Kidney (tissue), 14 donors: ENCODE results near the gene SLC2A10. TPM values are rescaled to one million over a fixed set of nuclear protein-coding genes. Genes with fewer than 3 reads are reported as not detected.

ENCODE experiments used
- DNase-seq, 5 donors: peaks; one replicate each; pipeline ENCODE4 v3.0.0-alpha.2; 2013 to 2020
- FAIRE-seq: peaks from 2 replicates; lab custom pipeline; 2012; peaks lifted over from hg19 to GRCh38; lab: Jason Lieb, UNC
- H3K27ac ChIP-seq, 2 donors: one replicate each; pipeline ENCODE4 v1.7.0; 2013; ENCODE audit warnings: low read depth in 2 of 2, low read length in 2 of 2, inconsistent platforms in 1 of 2
- H3K27me3 ChIP-seq: one replicate; pipeline ENCODE4 v1.7.1; 2013; ENCODE audit warnings: low read length, inconsistent platforms; ENCODE audit not compliant: control insufficient read depth, insufficient read depth
- H3K36me3 ChIP-seq, 3 donors: one replicate each; pipeline versions ENCODE4 v1.7.0 to v1.7.1; 2013; ENCODE audit warnings: low read length in 3 of 3, control low read depth in 1 of 3, inconsistent platforms in 1 of 3; ENCODE audit not compliant: insufficient read depth in 3 of 3, control insufficient read depth in 2 of 3
- H3K4me1 ChIP-seq, 3 donors: one replicate each; pipeline versions ENCODE4 v1.7.0 to v1.7.1; 2013; ENCODE audit warnings: low read length in 3 of 3, inconsistent platforms in 1 of 3, low read depth in 1 of 3; ENCODE audit not compliant: control insufficient read depth in 2 of 3, insufficient read depth in 2 of 3
- H3K4me3 ChIP-seq, 3 donors: one replicate each; pipeline versions ENCODE4 v1.7.0 to v1.8.1; 2013; ENCODE audit warnings: low read length in 3 of 3, control low read depth in 1 of 3, inconsistent platforms in 1 of 3
- H3K9ac ChIP-seq, 3 donors: one replicate each; pipeline versions ENCODE4 v1.7.0 to v1.7.1; 2013; ENCODE audit warnings: low read length in 3 of 3, control low read depth in 1 of 3, inconsistent platforms in 1 of 3
- H3K9me3 ChIP-seq, 3 donors: one replicate each; pipeline versions ENCODE4 v1.7.0 to v1.7.1; 2013; ENCODE audit warnings: low read length in 3 of 3, control low read depth in 1 of 3, inconsistent platforms in 1 of 3; ENCODE audit not compliant: control insufficient read depth in 2 of 3, insufficient read depth in 1 of 3
- intact Hi-C: fragments of 100-400 bp; cut with DNase I; formaldehyde crosslinking; loops from one replicate; pipeline ENCODE4 v1.11.1; 2022
- polyA plus RNA-seq: library from polyadenylated mRNA; stranded (reverse); fragments of 350-450 nt; fragmentation: Illumina TruSeq; extraction: RNeasy Lipid Tissue Mini Kit (QIAGEN cat#74804); gene quantifications from one replicate; pipeline ENCODE4 v1.2.3, GENCODE V29; 2014; ENCODE audit warnings: low read depth, low replicate concordance; ENCODE audit not compliant: insufficient read depth
- total RNA-seq: library from RNA; stranded (reverse); fragmentation: NEBNext Ultra II Directional; extraction: Animal tissue kit (Norgen Biotek cat#: 25700); gene quantifications from one replicate; pipeline ENCODE4 v1.2.1, GENCODE V29; 2021
- TF ChIP-seq, protein P1 (sequence below): IDR thresholded peaks from 3 replicates; pipeline ENCODE4 v1.5.1; 2012; ENCODE audit warnings: mild to moderate bottlenecking, moderate library complexity, borderline replicate concordance; ENCODE audit not compliant: insufficient read depth; ENCODE audit errors: extremely low read depth
- donor health status: control.
- donor health status: control.
- donor health status: control.
- donor health status: control.
- donor health status: control.
- donor health status: DM: yes; HTN: yes; CAD: no.
- donor health status: Normal renal cell carcinoma (clear cell type).

The SLC2A10 gene
- total and polyA plus RNA-seq, 2 donors from 2014 or later: 3.7 to 7.1 TPM

- Histone ChIP-seq H3K36me3 (peaks cover 0 to 14% (median 0%) of the 10 kb centered on the region in 3 donors), H3K4me3 (peak overlapping the region; percentile 81 to 89 (median 89)), H3K9ac (peak overlapping the region; percentile 66 to 79 (median 78)), H3K9me3 (no peaks in the 10 kb centered on the region), H3K4me1 (peaks cover 0 to 15% (median 9%) of the 10 kb centered on the region in 3 donors), H3K27me3 (no peaks in the 10 kb centered on the region), H3K27ac (peak overlapping the region; percentile 80 to 86)
- FAIRE-seq (no peak), DNase-seq (peak in 1 of 5 donors; percentile 66)
- intact Hi-C loops: no loop called here
- TF ChIP-seq, protein P1, sequence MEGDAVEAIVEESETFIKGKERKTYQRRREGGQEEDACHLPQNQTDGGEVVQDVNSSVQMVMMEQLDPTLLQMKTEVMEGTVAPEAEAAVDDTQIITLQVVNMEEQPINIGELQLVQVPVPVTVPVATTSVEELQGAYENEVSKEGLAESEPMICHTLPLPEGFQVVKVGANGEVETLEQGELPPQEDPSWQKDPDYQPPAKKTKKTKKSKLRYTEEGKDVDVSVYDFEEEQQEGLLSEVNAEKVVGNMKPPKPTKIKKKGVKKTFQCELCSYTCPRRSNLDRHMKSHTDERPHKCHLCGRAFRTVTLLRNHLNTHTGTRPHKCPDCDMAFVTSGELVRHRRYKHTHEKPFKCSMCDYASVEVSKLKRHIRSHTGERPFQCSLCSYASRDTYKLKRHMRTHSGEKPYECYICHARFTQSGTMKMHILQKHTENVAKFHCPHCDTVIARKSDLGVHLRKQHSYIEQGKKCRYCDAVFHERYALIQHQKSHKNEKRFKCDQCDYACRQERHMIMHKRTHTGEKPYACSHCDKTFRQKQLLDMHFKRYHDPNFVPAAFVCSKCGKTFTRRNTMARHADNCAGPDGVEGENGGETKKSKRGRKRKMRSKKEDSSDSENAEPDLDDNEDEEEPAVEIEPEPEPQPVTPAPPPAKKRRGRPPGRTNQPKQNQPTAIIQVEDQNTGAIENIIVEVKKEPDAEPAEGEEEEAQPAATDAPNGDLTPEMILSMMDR: no peak
Measured at GRCh38 chr20:46688151-46689081, 21.0 kb upstream of the SLC2A10 start.

DNA sequence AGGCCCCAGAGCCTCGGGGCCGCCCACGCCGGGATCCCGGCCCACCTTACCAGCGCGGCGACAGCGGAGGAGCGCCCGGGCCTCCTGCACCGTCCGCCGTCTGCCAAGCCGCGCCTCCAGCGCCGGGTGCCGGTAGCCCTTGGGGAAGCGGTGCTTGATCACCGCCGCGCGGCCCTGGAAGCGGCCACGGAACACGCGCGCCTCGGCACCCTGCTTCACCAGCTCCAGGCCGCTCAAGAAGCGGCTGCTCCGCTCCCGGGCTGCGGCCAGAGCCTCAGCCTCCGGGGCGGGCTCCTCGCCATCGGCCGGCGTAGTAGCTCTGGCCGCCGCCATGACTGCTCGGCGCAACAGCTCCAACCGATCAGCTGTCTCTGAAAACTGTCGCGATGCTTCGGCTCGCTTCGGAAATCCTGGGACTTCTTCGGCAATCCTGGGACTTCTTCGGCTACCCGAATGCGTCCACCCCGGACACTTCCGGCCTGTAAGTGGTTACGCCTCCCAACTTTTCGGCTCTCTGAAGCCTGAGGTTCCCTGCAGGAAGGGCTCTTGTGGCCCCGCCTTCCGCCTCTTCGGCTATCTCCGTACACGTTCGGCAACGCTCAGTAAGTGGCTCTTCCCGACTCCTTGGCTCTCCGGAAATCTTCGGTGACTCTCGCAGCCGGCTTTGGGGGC is 20.2 kb upstream of the SLC2A10 start, which contains the start of gene TP53RK:
Gene TP53RK, minus strand, starts transcription at position 363 of the 672 bp plus-strand sequence. Its CDS starts 30 bp downstream, at position 333.
- Histone ChIP-seq H3K36me3 (peaks cover 0 to 14% (median 0%) of the 10 kb centered on the region in 3 donors), H3K9me3 (no peaks in the 10 kb centered on the region), H3K4me3 (peak within 1 kb of the TSS; percentile 89 to 91 (median 89)), H3K27ac (peak within 1 kb of the TSS; percentile 86 to 89), H3K9ac (peak within 1 kb of the TSS; percentile 78 to 87 (median 79)), H3K4me1 (peaks cover 0 to 11% (median 9%) of the 10 kb centered on the region in 3 donors), H3K27me3 (no peaks in the 10 kb centered on the region)
- FAIRE-seq (peak; percentile 98), DNase-seq (peak; percentile 99 to 100 (median 100))
- intact Hi-C loops: no loop called here
- TF ChIP-seq, protein P1: peak; percentile 0

GRCh38 chr20:46689754-46690085 is 19.7 kb upstream of the SLC2A10 start:
- H3K27me3 ChIP-seq: no peaks in the 10 kb centered on the region
- peak overlapping the region; percentile 68 to 89 for H3K27ac ChIP-seq
- H3K9ac ChIP-seq: peak overlapping the region; percentile 69 to 87 (median 74)
- no peaks in the 10 kb centered on the region for H3K9me3 ChIP-seq
- peaks cover 0 to 9% (median 9%) of the 10 kb centered on the region in 3 donors for H3K4me1 ChIP-seq
- intact Hi-C loops: no loop called here
- peak overlapping the region; percentile 86 to 91 (median 89) for H3K4me3 ChIP-seq
- FAIRE-seq: no peak
- TF ChIP-seq, protein P1: no peak
- no peak for DNase-seq
- H3K36me3 ChIP-seq: peaks cover 0 to 14% (median 0%) of the 10 kb centered on the region in 3 donors
